ENCODE results near the gene UBE2N.
A peak's percentile ranks its signal among the peaks of the same experiment; 100 is the strongest.

Gene UBE2N, protein sequence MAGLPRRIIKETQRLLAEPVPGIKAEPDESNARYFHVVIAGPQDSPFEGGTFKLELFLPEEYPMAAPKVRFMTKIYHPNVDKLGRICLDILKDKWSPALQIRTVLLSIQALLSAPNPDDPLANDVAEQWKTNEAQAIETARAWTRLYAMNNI

DNA sequence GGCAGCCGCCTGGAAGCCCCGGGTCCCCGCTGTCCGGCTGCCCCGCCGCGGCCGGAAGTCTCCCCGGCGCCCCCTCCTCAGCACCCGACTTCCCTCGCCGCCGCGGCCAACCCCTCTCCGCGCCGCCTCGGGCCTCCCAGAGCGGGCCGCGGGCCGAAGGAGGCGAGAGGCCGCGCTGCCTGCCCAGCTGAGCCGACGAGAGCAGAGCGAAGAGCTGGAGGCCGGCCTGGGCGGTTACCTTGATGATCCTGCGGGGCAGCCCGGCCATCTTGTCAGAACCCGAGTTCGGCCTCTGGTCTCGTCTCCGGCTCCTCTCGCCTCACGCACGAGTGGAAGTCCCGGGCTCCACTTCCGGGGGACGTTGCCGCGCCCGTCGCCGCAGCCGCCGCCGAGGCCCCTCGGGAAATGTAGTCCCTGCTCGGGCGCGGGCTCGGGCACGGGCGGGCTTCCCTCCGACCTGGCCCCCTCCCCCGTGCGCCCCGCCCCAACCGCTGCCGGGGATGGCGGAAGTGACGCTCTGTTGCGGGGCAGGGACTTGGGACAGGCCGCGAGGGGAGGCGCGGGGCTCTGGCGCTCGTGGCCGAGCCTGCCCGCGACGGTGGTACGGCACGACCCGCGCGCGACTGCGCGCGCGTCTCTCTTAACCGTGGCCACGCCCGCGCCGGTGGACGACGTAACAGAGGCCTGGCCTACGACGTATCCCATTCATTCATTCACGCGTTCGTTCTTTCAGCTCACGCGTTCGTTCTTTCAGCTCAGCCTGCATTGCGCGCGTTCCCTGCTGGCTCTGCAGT, at the start of gene UBE2N:
Gene UBE2N, minus strand, starts transcription at position 331 of the 794 bp plus-strand sequence. Its CDS starts 63 bp downstream, at position 268.
- peak; percentile 95 to 98 for DNase-seq

DNA sequence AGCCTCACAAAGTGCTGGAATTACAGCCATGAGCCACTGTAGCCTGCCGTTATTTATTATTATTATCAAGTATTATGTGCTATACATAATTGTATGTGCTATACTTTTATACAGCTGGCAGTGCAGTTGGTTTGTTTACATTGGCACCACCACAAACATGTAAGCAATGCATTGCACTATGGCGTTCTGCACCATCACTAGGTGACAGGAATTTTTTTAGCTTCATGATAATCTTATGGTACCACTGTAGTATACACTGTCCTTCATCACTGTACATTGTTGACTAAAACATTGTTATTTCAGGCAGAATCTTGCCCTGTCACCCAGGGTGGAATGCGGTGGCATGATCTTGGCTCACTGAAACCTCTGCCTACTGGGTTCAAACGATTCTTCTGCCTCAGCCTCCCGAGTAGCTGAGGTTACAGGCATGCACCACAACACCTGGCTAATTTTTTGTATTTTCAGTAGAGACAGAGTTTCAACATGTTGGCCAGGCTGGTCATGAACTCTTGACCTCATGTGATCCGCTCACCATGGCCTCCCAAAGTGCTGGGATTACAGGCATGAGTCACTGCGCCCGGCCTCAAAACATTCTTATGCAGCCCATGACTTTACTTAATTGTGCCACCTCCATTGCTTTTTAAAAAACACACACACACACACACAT, 42.7 kb upstream of the UBE2N start:
- no peak for DNase-seq

DNA sequence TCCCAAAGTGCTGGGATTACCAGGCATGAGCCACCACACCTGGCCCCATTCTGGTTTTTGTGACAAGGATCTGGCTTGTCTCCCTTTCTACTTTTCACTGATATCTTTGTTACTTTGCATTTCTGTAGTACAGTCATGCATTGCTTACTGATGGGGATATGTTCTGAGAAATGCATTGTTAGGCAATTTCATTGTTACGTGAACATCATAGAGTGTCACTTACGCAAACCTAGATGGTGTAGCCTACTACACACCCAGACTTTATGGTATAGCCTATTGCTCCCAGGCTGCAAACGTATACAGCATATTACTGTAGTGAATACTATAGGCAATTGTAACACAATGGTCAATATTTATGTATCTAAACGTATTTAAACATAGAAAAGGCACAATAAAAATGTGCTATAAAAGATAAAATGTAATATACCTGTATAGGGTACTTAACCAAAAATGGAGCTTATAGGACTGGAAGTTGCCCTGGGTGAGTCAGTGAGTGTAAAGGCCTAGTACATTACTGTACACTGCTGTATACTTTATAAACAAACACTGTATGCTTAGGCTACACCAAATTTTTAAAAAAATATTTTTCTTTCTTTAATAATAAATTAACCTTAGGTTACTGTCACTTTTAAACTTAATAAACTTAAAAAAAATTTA, 41.5 kb upstream of the UBE2N start:
- DNase-seq = no peak

DNA sequence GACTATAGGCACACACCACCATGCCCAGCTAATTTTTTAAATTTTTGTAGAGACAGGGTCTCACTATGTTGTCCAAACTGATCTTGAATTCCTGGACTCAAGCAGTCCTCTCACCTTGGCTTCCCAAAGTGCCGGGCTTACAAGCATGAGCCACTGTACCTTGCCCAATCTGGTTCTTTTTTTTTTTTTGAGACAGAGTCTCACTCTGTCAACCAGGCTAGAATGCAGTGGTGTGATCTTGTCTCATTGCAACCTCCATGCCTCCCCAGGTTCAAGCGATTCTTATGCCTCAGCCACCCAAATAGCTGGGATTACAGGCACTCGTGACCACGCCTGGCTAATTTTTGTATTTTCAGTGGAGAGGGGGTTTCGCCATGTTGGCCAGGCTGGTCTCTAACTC, 41.0 kb upstream of the UBE2N start:
- no peak for DNase-seq

DNA sequence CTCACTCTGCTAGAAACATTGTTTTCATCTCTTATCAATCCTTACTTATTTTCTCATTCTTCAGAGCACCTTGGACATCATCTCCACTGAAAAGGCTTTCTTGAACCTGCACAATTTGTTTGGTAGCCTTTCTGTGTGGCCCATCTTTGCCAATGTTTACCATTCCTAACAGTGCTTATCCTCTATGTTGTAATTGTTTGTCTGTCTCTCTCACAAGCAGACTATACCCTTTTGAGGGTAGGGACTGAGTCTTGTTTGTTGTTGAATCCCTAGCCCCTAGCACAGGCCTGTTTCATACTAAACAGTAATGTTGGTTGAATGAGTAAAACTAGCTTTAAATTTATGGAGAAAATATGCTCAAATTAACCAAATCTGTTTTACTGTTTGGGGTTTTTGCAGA, 34.8 kb upstream of the UBE2N start:
- no peak for DNase-seq

DNA sequence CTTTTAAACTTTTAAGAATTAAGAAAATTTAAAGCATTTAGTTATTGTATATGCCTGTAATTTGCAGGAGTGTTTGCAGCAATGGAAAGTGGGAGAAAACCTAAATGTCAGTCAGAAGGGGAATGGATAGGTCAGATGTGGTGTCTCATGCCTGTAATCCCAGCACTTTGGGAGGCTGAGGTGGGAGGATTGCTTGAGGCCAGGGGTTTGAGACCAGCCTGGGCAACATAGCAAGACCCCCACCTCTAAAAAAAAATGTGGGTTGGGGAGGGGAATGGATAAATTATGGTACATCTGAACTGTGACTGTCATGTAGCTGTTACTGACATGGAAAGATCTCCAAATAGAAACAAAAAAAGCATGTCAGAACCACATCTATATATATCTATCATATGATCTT, 27.6 kb upstream of the UBE2N start:
- DNase-seq = no peak

DNA sequence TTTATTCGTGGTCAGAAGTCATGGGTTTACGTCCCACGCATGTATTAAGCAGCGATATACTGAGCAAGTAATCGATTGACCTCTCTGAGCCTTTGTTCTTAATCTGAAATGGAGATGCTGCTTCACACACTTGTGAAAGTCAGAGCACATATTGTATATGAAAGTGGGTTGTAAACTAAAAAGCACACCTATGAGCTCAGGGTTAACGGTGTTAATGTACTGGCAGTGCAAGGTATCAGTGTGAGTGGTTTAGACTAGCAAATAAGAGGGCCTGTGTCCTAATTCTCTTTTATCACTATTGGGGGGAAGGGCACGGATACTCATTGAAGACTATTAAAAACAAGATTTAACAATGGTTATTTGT, 26.2 kb upstream of the UBE2N start:
- peak in 1 of 2 experiments; percentile 48 for DNase-seq

DNA sequence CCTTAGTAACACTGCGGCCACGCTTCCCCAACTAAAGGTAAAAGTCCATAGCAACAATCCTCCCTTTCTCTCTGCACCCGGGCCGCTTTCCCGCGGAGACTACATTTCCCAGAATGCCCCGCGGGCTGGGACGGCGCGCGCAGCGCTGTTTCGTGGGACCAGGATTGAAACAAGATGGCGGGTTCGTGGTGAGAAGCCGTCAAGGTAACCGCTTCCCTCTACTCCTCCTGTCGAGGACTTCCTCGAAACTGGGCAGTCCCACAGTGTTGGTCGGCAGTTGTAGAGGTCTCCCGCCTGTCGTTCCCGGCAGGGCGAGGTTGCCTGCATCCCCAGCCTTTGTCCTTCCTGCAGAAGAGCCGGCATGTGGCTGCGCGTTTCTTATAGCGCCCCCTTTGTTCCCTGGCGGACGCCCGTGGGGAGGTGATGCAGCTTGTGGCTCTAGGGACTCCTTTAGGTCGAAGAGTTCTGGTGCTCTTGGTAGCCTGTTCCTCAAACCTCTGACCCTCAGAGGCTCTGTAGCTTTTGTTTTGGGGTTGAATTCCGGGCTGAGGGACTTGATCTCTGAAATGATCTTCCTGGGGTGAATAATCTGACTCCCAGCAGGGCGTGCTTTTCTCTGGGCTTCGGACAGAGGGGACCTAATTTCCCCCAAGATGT, 25.7 kb upstream of the UBE2N start, which contains the start of gene MRPL42:
Gene MRPL42, plus strand, starts transcription at position 164 of the 657 bp plus-strand sequence. CDS start 1,772 bp downstream, outside the sequence.
- peak; percentile 86 to 93 for DNase-seq

DNA sequence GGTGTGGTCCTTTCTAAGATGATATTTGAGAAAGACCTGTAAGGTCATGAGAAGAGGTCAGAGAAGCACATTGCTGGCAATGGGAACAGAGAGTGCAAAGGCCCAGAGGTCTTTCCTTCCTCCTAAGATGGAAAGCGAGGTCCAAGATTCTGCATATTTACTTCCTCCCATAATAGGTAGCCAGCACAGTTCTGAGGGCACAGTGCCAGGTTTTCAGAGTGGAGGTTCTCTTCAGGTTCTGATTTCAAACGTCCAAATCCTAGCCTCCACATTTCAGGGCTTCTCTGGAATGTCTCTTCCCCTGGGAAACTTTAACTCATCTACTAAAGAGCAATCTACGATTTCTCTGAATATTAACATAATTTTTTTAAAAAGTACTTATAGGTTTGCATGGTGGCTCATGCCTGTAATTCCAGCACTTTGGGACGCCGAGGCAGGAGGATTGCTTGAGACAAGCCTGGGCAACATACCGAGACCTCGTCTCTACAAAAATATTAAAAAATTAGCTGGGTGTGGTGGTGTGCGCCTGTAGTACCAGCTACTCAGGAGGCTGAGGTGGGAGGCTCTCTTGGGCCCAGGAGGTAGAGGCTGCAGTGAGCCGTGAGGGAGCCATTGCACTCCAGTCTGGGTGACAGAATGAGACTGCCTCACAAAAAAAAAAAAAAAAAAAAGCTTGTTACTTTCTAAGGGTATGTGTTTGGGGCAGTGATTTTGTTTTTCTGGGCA, 25.0 kb upstream of the UBE2N start:
- no peak for DNase-seq

DNA sequence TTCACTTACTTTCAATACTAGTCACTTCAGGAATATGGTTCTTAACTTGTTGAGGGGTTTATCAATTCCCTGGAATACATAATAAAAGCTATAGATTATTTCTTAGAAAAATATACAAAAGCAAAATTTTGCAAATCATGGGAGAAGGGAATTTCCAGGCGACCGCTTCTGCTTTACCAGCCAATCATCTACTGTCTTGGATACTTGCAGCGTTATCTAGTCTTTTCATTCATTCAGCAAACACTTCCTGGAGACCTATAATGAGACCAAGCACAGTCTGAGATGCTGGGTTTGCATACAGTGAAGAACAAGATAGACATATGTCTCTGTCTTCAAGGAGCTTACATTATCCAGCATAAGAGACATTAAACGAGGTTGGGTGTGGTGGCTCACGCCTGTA, 24.1 kb upstream of the UBE2N start:
- DNase-seq = no peak

DNA sequence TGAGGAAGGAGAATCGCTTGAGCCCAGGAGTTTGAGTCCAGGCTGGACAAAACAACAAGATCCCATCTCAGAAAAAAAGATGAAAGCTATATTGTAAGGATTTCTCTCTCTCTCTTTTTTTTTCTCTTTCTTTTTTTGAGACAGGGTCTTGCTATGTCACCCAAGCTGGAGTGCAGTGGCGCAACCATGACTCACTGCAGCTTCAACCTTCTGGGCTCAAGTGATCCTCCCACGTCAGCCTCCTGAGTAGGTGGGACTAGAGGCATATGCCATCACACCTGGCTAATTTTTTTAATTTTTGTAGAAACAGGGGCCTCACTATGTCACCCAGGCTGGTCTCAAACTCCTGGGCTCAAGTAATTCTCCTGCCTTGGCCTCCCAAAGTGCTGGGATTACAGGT, 19.8 kb upstream of the UBE2N start:
- DNase-seq = no peak

DNA sequence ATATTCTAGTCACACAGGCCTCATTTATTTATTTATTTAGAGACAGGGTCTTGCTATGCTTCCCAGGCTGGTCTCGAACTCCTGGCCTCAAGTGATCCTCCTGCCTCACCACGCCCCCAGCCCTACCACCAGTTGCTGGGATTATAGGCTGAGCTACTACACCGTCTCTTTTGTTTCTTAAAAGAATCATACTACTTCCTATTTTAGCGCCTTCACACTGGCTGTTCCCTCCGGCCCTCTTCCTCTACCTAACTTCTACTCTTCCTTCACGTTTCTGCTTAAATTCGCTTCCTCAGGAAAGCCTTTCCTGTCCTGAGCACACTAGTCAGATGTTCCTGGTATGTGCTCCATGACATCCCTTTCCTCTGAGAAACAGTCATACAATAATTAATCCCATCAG, 19.2 kb upstream of the UBE2N start:
- no peak for DNase-seq

DNA sequence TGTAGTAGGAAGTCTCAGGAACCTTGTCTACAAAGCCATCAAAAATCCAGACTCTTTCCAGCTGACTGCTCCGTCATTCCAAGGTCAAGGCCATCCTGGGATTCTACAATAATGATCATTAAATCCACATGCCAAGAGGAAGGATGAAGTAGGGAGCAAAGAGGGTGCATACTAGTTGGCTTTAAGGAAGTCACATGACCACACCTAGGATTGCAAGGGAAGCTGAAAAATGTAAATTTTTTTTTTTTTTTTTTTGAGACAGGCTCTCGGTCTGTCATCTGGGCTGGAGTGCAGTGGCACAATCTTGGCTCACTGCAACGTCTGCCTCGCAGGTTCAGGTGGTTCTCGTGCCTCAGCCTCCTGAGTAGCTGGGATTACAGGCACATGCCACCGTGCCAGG, 18.3 kb upstream of the UBE2N start:
- DNase-seq = no peak

DNA sequence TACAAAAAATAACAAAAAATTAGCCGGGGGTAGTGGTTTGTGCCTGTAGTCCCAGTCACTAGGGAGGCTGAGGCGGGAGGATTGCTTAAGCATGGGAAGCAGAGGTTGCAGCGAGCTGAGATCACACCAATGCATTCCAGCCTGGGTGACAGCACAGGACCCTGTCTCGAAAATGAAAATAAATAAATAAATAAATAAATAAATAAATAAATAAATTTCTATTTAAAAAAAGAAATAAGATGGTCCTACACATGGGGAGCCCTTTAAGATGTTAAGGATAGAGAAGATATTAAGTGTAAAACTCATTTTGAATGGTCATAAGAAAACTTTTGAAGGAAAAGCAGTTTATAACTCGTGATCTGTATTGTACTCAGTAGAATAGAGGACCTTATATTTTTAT, 17.4 kb upstream of the UBE2N start:
- no peak for DNase-seq

DNA sequence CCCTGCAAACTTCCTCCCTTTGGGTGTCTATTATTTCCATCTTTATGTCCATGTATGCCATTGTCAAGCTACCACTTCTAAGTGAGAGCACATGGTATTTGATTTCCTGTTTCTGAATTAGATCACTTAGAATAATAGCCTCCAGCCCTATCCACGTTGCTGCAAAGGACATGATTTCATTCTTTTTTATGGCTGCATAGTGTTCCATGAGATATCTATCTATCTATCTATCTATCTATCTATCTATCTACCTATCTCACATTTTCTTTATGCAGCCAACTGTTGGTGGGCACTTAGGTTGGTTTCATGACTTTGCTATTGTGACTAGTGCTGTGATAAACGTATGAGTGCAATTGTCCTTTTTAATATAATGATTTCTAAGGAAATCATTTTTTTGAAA, 14.3 kb upstream of the UBE2N start:
- DNase-seq = no peak

DNA sequence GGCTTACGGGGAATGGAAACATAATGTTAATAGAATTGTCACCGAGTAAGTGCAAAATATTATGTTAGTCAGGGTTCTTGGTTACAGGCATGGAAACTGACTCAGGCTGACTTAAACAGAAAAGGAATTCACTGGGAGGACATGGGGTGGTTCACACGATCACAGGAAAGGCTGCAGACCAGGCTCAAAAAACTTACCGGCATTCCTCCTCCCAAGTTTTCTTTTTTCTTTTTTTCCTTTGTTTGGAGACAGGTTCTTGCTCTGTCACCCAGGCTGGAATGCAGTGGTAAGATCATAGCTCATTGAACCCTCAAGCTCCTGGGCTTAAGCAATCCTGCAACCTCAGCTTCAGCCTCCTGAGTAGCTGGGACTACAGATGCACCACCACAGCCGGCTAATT, 11.9 kb upstream of the UBE2N start:
- DNase-seq = no peak

DNA sequence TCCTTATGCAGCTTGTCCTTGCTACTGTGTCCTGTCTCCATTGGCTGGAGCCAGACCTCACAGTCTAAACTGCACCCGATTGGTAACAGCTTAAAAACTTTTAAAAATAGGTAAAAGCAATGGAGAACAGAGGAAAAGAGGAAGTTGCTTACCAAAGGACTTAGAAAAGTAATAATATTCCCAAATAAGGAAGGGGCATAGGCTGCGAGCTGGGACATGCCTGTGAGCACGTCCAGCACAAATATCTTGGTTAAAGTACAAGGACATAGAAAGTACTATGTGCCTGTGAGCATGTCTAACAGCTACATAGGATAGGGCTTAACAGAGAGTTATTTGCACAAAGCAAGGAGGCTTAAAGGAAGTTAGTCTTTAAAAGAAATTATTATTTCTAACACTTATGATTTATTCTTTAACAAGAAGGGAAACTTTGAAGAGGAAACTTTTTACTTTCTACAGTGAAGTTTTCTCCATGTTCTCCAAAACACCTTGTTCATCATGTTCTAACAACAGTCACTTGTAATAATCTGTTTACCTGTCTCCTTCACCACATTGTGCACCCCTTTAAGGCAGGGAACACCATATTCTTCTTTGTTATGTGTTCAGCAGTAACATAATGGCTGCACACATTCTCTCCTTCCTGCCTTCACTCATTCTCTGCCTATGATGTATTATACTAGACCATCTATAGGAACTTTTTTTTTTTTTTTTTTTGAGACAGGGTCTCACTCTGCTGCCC, 9.8 kb upstream of the UBE2N start:
- DNase-seq = no peak

DNA sequence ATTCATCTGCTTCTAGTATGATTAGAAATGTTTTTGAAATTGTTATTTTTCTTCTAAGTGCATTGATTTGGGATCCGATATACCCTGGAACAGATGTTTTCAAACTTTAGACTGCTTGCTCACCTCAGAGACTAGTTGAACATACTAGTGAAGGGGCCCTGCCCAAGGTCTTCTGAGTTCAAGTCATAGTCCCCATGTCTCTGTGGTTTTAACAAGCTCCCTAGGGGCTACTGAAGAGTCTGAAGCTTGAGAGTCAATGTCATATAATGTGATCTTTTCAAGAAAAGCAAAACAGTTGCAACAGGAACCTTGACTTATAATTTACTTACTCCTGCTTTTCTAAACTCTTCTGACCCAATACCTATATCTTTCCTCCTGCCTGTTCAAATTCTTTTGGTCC, 7.5 kb upstream of the UBE2N start:
- no peak for DNase-seq

DNA sequence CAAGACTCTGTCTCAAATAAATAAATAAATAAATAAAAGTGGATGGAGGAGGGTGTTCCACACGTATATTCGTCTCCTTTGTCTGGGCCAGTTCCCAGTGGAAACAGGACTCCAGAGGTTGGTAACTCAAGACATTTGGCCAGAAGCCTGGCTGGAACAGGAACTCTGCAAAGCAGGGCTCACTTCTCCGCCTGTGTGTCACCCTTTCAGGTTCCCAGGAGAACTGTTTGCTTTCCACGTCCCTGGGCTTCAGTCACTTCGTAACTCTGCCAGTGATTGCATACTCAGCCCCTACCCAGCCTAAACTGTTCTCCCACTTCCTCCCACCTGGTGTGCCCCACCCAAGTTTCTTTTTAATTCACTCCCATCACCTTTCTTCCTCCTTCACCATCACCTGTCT, 7.0 kb upstream of the UBE2N start:
- no peak for DNase-seq

DNA sequence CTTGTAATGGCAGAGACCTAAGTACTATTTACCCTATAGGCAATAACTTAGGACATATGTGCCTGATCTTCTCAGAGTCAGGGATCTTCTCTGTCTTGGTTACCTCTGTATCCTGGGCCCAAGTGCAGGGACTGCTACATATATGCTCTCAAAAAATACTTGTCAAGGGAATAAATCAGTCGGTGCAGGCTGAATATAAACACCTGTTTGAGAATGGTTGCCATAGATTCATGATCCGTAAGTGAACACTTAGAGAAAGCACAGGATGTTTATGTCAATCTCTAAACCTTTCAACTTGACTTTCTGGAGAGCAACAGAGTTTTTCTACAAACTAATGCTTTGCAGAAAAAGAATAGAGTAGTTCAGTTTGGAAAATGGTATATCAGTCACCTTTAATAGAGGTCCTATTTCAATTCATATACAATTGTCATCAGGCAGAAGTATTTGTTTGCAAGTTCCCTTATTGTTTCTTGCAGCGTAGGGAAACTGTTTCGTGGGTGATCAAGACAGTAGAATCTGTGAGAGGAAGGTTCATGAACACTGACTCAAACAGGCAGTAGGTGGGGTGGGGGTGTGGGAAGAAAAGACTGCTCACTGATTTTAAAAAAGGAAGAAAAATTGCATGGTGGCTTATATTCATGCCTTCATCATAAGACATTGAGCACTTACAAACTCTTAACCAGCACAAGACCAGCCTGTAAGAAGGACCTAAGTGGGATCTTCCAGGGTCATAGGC, 6.0 kb upstream of the UBE2N start:
- no peak for DNase-seq

DNA sequence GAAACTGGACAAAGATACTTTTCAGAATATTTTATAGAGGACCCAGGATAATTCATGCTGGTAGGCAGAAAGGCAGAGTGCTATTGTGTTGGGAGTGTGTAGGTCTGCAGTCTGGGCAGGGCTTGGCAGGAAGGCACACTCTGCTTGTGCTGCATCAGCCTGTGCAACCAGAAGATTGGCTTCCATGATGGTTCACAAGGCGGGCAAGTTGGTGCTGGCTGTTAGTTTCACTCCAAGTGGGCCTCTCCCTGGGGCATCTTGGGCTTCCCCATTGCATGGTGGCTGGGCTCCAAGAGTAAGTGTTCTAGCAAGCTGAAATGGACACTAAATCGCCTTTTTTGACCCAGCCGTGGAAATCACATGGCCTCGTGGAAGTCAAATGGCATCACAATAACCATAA, 1.8 kb upstream of the UBE2N start:
- no peak for DNase-seq
